GM19099 (cell line): Measurements from ENCODE around the gene PEAR1.

Experiments used
- POLR2A ChIP-seq: IDR thresholded peaks from 3 replicates; pipeline ENCODE4 v1.6.1; 2011; ENCODE audit warnings: low read depth; ENCODE audit not compliant: insufficient read length; ENCODE audit errors: extremely low read depth

PEAR1 gene

DNA sequence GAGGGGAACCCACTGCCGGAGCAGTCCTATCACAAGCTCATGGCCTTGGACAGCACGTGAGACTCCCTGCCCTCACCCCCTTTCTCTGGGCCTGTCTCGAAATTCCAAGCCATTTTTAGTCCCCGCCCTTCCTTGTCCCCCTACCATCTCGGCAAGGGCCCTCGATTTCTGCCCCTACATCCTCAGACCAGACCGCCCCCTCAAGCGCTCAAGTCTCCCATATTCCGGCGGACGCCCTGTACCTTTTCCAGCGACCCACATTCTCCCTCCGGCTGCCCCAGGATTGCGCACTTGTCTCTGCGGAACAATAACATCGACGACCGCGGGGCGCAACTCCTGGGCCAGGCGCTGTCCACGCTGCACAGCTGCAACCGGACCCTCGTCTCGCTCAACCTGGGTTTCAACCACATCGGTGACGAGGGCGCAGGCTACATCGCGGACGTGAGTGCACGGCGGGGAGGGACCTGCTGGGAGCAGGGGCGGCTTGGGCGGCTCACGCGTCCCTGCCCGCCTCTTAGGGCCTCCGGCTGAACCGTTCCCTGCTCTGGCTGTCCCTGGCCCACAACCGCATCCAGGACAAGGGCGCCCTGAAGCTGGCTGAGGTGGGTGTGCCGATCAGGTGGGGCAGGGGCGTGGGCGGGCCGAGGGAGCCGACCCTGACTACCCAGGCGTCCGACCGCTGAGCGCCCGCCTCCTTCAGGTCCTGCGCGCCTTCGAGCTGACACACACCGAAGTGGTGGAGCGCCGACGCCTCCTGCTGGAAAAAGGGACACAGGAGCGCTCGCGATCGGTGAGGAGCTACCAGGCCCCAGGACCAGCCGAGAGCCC lies 33.9 kb downstream of the PEAR1 start:
- TF ChIP-seq POLR2A, result no peak

DNA sequence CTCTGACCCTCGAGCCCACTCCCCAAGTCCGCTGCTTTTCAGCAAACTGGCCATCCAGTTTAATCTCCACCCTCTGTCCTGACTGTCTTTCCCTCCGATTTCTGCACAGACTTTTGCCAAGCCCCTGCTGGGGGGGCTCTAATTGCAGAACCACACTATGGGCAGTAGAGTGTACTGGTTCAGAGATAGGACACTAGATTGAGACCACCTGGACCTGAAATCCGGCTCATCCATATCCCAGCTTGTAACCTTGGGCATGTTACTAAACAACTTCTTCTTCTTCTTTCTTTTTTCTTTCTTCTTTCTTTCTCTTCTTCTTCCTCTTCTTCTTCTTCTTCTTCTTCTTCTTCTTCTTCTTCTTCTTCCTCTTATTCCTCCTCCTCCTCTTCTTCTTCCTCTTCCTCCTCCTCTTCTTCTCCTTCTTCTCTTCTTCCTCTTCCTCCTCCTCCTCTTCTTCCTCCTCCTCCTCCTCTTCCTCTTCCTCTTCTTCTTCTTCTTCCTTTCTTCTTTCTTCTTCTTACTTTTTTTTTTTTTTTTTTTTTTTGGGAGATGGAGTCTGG lies 34.6 kb downstream of the PEAR1 start:
- no peak for TF ChIP-seq POLR2A

DNA sequence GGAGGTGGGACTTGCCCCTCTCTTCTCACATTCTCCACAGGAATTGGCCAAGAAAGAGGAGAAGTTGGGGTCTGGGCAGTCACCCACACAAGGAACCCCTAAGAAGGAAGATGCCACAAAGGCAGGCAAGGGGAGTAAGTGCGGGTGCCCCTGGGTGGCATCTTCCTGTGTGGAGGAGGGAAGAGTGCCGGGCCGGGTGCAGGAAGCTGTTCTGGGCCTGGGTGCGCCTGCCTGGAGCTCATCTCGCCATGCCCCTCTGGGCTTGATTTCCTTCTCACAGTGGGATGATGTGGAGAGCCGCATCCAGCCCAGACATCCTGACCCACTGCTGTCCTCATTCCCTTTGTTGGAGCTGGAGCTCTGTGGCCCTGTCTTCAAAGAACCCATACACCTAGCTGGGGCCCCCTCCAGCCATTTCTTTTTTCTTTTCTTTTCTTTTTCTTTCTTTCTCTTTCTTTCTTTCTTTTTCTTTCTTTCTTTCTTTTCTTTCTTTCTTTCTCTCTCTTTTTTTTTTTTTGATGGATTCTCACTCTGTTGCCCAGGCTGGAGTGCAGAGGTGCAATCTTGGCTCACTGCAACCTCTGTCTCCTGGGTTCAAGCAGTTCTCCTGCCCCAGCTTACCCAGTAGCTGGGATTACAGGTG lies 36.2 kb downstream of the PEAR1 start:
- no peak for TF ChIP-seq POLR2A

DNA sequence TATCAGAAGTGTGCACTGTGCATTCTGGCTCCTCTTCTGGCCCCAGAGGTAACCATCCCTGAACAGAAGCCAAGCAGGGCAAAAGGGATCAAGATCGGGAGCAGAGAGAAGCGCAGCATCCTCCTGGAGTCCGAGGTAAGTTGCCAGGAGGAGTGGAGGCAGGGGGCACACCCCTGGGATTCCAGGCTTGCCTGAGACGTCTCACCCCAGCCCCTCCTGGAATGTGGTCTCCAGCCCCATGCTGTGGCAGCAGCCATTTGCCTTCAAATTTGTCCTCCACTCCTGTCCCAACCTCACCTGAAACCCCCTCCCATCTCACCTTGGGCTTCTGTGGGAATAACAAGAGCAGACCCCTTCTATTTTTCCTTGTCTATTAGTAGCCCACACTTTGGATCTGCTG lies 37.0 kb downstream of the PEAR1 start:
- TF ChIP-seq POLR2A, result no peak

DNA sequence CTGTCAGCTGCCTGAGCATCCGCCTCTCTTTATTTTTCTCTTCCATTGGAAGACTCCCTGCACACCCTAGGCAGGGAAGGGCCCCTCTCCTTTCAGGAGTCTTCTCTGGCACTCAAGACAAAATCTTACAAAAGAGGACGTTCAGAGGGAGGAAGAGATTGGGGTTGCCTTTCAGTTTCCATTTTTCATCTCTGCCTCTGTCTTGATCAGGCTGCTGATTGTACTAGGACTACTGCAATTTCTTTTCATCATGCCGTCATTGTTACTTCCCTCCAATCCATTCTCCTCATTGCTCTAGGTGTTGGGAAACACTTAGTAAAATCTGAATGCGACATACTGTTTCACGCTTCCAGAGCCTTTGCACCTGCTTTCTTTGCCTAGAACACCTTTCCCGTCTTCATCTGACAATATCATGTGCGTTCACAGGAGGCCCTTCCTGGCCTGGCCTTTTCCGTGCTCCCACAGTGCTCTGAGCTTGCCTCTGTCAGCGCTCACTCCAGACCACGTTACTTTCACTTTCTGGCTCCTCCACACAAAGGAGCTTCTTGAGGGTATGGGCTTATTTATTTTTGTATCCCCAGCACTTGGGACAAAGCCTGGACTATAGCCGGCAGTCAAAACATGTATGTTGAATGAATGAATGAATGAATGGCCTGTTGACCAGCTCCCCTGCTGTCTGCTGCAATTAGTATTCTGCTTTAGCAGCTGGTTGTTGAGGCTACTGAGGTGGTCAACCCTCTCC lies 37.9 kb downstream of the PEAR1 start:
- no peak for TF ChIP-seq POLR2A

DNA sequence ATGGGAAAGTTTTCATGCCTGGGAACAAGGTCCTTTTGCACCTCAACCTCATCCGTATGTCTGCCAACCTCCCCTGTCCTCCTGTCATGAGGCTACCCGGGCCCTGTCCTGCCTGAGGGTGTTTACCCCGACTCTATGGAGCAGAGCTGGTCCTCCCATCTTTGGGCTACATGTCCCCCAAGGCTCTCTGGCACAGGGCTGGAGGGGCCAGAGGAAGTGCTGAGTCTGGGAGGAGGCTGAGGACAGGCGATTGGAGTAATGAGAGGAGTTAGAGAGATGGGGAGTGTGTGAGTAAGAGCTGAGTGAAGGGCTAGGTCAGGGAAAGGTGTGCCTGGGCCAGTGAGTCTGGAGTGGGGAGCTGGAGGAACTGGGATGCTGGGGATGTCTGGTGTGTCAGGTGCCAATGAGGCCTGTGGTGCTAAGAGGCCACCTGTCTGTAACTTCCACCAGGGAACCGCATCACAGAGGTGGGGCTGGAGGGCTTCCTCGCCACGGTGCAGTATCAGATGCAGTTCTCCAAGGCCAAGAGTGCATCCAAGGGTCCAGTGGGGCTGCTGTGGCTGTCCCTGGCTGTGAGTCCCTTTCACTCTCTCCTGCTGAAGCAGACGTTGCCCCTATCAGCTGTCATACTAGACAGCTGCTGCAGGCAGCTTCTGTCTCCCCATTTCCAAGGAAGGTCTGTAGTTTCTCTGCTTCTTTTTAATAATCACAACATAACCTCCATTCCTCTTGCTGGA lies 38.6 kb downstream of the PEAR1 start:
- no peak for TF ChIP-seq POLR2A

DNA sequence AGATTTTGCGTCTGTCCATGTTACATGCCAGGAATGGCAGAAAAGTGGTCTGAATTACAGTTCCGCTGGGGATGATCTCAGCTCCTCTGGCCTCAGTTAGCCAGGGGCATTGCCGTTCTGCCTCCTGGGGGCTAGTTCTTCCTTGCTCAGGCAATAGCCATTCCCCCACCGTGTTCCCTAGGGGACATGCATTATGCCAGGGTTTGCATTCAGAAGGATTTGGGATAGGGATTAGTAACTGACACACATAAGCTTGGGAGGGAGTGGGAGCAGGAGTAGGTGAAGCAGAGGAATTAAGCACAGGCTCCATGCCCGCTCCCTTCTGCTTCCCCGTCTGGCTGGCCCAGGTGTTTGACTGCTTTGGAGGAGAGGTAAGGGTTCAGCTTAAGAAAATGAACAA lies 39.6 kb downstream of the PEAR1 start:
- no peak for TF ChIP-seq POLR2A

DNA sequence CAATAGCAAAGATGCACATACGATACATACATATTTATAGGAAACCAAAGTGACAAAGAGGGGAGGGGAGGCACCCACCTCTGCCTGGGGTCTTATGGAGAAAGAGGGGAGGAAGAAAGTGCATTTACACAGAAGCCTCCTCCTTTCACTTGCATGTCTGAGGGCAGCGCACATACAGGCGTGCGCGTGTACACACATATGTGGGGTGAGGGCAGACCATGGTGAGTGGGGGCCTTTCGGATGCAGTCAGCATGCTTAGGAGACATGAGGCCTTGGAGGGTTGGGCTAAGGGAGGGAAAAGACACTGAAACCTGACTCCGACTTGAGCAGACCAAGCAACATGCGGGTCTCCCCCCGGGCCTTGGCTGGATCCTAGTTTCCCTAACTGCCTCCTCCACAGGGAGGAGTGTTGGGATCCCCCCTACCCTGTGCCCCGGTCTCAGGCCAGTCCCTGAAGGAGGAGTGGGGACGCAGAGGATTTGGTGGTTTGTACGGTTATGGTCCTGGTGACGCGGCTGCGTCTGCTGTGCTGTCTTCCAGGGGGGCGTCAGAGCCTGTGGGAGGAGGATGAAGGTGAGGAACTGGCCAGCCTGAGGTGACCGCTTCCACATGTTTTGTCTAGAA lies 42.1 kb downstream of the PEAR1 start:
- no peak for TF ChIP-seq POLR2A

DNA sequence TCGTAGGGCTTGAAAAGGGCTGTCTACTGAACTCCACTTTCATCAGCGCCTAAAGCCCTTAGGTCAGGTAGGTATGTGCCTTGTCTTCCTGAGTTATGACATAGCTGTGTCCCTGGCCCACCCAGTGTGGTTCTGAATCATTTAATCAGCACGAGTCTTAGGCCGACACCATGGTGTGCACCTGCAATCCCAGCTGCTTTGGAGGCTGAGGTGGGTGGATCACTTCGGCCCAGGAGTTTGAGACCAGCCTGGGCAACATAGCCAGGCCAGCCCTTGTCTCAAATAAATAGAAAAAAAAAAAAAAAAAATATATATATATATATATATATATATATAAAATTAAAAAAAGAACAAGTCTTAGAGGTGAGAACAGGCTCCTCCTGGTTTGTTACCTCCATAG lies 42.7 kb downstream of the PEAR1 start:
- no peak for TF ChIP-seq POLR2A

DNA sequence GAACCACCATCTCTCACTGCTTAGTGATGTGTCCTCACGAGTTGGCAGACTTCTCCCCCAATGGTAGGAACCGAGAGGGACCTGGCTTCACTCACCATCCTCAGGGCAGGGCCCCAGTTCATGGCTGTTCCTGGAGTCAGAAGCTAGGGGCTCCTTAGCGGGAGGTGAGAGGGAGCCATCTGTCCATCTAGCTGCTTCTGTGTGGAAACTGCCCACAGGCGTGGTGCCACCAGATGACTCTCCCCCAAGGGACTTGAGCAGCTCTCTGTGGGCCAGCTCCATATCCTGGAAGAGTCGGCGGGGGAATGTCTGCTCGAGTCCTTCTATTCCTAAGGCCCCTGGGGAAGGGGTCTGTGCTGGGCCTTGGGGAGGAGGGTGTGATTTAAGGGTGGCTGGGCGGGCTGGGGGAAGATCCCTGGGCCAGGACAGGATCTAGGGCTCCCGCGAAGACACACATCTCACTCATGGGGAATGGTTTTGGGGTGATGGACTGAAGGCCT lies 43.3 kb downstream of the PEAR1 start:
- no peak for TF ChIP-seq POLR2A

DNA sequence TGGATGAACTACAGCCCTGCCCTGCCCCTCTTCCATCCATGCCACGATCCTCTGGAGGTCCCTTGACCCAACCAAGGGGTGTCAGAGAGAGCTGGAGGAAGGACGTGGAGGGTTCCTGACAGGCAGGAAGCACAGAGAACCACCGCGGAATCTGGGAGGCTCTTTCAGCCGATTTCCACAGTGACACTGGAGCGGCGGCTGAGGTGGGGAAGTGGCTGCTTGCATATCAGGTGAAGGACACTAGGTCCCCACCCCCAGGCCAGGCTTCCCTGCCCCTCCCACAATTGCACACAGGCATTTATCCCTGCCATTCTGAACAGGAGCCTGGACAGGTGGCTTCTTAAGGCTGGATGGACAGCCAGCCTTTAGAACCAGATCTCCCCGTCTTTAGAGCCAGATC lies 44.4 kb downstream of the PEAR1 start:
- TF ChIP-seq POLR2A, result no peak

DNA sequence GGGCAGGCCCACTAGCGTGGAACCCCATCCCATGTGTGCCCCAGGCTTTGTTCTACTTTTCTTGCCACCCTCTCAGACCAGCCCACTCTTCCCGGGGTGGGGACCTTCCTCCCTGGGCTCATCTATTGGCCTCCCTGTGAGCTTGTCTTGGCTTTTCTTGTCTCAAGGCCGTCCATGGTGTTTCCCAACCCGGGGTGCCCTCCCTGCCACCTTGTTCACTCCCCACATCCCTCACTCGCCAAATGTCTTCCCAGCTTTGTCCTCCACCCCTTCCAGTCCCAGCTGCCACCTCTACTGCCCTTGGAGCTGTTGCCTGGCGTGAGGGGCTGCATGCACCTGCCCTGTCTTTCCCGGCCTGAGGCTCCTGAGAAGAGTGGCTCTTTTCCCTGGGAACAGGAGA lies 45.3 kb downstream of the PEAR1 start:
- TF ChIP-seq POLR2A, result no peak

DNA sequence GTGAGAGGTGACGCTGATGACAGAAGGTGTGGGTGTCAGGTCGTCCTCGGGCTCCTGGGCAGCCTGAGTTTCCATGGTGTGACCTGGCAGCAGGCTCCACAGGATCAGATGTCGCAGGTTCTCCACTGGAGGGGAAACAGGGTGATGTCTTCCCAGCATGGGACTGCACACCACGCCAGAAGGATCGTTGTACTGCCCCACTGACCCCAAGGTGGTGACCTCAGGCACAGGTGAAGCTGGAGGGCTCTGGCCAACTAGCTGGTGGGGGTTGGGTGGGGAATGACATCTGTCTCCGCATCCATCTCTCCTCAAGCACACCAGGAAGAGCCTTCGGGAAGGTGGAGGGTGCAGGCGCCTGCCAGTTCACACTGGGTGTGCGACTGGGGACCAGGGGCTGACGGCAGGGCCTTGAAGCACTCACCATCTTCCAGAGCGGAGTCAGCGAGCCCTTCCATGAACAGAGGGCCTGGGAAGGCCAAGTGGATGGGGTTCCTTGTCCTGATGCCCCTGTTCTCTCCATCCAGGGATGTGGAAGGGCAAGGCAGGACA lies 46.3 kb downstream of the PEAR1 start:
- TF ChIP-seq POLR2A, result no peak

DNA sequence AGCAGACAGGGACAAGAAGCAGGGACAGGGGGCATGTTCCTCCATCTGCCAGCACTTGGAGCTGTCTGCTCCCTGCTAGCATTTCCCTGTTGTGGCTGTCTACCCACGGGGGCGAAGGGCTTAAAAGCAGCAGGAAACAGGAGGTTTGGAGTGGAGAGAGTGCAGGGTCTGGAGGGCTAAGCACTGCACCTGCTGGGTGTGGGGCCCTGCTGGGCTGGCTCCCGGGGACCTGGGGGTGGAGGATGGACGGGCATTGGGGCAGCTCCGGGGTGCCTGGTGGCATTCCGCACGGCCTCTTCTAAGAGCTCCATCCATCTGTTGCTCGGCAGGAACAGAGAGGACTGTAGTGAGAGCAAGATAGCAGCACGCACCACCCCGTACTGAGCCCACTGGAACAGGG lies 48.2 kb downstream of the PEAR1 start:
- TF ChIP-seq POLR2A, result no peak

DNA sequence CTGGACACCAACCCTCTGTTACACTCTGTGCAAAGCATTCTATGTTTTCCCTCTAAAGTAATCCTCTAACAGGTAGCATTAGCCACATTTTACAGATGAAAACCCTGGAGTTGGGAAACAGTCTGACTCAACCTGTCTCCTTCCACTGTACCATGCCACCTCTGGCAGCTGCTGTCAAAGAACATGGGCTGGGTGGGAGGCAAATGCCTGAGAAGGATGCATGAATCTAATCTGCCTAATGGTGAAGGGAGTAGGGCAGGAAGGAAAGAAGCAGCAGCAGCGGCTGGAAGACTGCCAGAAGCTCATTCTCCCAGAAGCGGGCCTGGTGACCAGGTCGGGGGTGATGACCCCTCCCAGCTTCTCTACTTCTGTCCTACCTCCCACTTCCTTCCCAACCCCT lies 48.7 kb downstream of the PEAR1 start:
- no peak for TF ChIP-seq POLR2A

DNA sequence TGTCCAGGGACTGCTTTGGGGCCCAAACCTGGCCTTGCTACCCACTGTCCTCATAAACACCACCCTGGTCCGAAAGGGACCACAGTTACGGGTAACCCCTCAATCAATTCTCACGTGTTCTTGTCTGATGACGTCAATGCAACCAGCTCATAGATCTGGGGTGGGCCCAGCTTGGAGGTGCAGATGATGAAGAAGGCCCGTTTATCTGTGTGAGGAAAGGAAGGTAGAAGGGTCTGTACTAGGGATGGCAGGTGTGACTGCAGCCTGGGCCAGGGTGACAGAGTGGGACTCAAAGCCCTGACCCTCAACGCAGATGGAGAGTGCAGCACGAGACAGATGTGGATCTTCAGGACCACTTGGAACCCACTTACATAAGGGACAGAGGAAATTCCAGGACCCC lies 49.1 kb downstream of the PEAR1 start:
- TF ChIP-seq POLR2A, result no peak
